Neural progenitor cell (in vitro differentiated cells): ENCODE data around the gene ADGRV1. TPM values are rescaled to one million over a fixed set of nuclear protein-coding genes. Genes with fewer than 3 reads are reported as not detected.
"Not testable (repeated sequence)": the region's sequence is repeated elsewhere in the genome, so short reads cannot be mapped to it uniquely, and the experiment has no call there.

Experiments
- DNase-seq: peaks from one replicate; pipeline ENCODE4 v3.0.0-alpha.2; 2016; ENCODE audit warnings: low spot score
- H2AFZ ChIP-seq: fragments of 200-600 bp; sonication (generic); replicated peaks from 2 replicates; pipeline ENCODE4 v1.6.1; 2016; ENCODE audit warnings: antibody characterized with exemption
- H3F3A ChIP-seq: fragments of 200-600 bp; sonication (generic); 2 replicates; pipeline ENCODE4 v1.6.1; 2016; ENCODE audit warnings: antibody characterized with exemption, low read depth
- H3K27ac ChIP-seq: fragments of 200-600 bp; sonication (generic); 2 replicates; pipeline ENCODE4 v1.5.1; 2016; ENCODE audit warnings: mild to moderate bottlenecking
- H3K27me3 ChIP-seq: fragments of 200-600 bp; sonication (generic); 2 replicates; pipeline ENCODE4 v1.6.1; 2016; ENCODE audit warnings: mild to moderate bottlenecking, moderate library complexity
- H3K36me3 ChIP-seq: fragments of 200-600 bp; sonication (generic); 2 replicates; pipeline ENCODE4 v1.5.1; 2016
- H3K4me1 ChIP-seq: fragments of 200-600 bp; sonication (generic); 2 replicates; pipeline ENCODE4 v1.6.1; 2016; ENCODE audit warnings: mixed run types
- H3K4me2 ChIP-seq: fragments of 200-600 bp; sonication (generic); 2 replicates; pipeline ENCODE4 v1.6.1; 2016
- H3K4me3 ChIP-seq: fragments of 200-600 bp; sonication (generic); 2 replicates; pipeline ENCODE4 v1.5.1; 2016
- H3K79me2 ChIP-seq: fragments of 200-600 bp; sonication (generic); 2 replicates; pipeline ENCODE4 v1.6.1; 2016; ENCODE audit warnings: low read depth
- H3K9ac ChIP-seq: fragments of 200-600 bp; sonication (generic); 2 replicates; pipeline ENCODE4 v1.6.1; 2016
- H3K9me3 ChIP-seq: fragments of 200-600 bp; sonication (generic); 2 replicates; pipeline ENCODE4 v1.5.1; 2016; ENCODE audit warnings: low read depth
- H4K20me1 ChIP-seq: fragments of 200-600 bp; sonication (generic); 2 replicates; pipeline ENCODE4 v1.6.1; 2016; ENCODE audit warnings: low read depth
- H3K27ac Mint-ChIP-seq: 3 replicates; pipeline ENCODE4 v1.8.0; 2021; ENCODE audit warnings: mixed read lengths
- H3K27me3 Mint-ChIP-seq: 2 replicates; pipeline ENCODE4 v1.8.0; 2022; ENCODE audit warnings: low read depth, mild to moderate bottlenecking, inconsistent platforms, moderate library complexity, mixed read lengths; ENCODE audit not compliant: insufficient read depth
- H3K36me3 Mint-ChIP-seq: 3 replicates; pipeline ENCODE4 v1.8.0; 2021; ENCODE audit warnings: mixed read lengths
- H3K4me1 Mint-ChIP-seq: 3 replicates; pipeline ENCODE4 v1.8.0; 2021; ENCODE audit warnings: mixed read lengths
- H3K4me3 Mint-ChIP-seq: 3 replicates; pipeline ENCODE4 v1.8.0; 2021; ENCODE audit warnings: mild to moderate bottlenecking, moderate library complexity, mixed read lengths
- H3K9me3 Mint-ChIP-seq: 3 replicates; pipeline ENCODE4 v1.8.0; 2020; ENCODE audit warnings: mixed read lengths
- EZH2 ChIP-seq: fragments of 200-600 bp; sonication (generic); IDR thresholded peaks from 2 replicates; pipeline ENCODE4 v1.6.1; 2017; ENCODE audit warnings: antibody characterized with exemption, mild to moderate bottlenecking, moderate library complexity
- EZH2phosphoT487 ChIP-seq: fragments of 200-600 bp; sonication (generic); IDR thresholded peaks from 2 replicates; pipeline ENCODE4 v1.6.1; 2017; ENCODE audit warnings: antibody characterized with exemption
- total RNA-seq: library from RNA; depleted of rRNA; stranded (reverse); fragments of >200 nt; gene quantifications from 2 replicates; pipeline ENCODE4 v1.2.3, GENCODE V29; 2015; ENCODE audit warnings: low replicate concordance
- TF ChIP-seq, protein P1 (sequence below): fragments of 200-600 bp; sonication (generic); IDR thresholded peaks from 2 replicates; pipeline ENCODE4 v1.5.1; 2017; ENCODE audit warnings: antibody characterized with exemption, mild to moderate bottlenecking

The ADGRV1 gene
- total RNA-seq, 1 donor from 2014 or later: 151 TPM

DNA sequence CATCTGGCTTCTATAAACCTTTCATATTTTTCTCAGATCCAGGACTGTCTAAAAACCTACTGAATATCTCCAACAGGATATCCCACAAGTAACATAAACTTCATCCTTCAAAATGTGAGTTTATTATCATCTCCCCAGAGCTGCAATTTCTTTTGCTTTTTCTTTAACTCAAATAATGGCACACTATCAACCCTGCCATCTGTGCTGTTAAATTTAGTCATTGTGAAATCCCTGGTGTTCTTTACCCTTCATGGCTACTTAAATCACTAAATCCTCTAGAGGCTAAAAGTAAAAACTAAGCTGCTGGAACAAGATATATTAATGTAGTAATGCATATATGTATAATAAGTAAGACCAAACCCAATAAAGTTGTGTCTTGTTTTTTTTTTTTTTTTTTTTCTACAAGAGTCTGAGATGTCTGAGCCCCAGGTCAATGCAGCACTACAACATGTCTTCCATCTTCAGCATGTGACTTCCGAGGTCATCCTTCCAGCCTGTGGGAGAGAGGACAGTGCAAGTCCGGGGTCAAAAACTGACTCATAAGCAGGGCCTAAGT, 362.9 kb downstream of the ADGRV1 start:
- Histone ChIP-seq H3K27me3 (no peaks in the 10 kb centered on the region), H3K4me3 (no peak overlapping the region), H3K79me2 (no peaks in the 10 kb centered on the region), H3F3A (no peaks in the 10 kb centered on the region), H4K20me1 (no peaks in the 10 kb centered on the region), H3K4me1 (peaks cover 11% of the 10 kb centered on the region), H3K27ac (no peak overlapping the region), H3K4me2 (no peak overlapping the region), H3K9ac (no peak overlapping the region), H3K9me3 (no peaks in the 10 kb centered on the region), H3K36me3 (peaks cover 3% of the 10 kb centered on the region), H2AFZ (no peak overlapping the region)
- H3K27ac Mint-ChIP-seq: no peak overlapping the region
- TF ChIP-seq EZH2: no peak
- TF ChIP-seq EZH2phosphoT487: no peak
- TF ChIP-seq, protein P1, sequence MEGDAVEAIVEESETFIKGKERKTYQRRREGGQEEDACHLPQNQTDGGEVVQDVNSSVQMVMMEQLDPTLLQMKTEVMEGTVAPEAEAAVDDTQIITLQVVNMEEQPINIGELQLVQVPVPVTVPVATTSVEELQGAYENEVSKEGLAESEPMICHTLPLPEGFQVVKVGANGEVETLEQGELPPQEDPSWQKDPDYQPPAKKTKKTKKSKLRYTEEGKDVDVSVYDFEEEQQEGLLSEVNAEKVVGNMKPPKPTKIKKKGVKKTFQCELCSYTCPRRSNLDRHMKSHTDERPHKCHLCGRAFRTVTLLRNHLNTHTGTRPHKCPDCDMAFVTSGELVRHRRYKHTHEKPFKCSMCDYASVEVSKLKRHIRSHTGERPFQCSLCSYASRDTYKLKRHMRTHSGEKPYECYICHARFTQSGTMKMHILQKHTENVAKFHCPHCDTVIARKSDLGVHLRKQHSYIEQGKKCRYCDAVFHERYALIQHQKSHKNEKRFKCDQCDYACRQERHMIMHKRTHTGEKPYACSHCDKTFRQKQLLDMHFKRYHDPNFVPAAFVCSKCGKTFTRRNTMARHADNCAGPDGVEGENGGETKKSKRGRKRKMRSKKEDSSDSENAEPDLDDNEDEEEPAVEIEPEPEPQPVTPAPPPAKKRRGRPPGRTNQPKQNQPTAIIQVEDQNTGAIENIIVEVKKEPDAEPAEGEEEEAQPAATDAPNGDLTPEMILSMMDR: no peak
- no peak overlapping the region for H3K4me3 Mint-ChIP-seq
- H3K9me3 Mint-ChIP-seq: no peaks in the 10 kb centered on the region
- H3K27me3 Mint-ChIP-seq: no peaks in the 10 kb centered on the region
- no peaks in the 10 kb centered on the region for H3K4me1 Mint-ChIP-seq
- H3K36me3 Mint-ChIP-seq: peaks cover 7% of the 10 kb centered on the region
- DNase-seq: no peak

DNA sequence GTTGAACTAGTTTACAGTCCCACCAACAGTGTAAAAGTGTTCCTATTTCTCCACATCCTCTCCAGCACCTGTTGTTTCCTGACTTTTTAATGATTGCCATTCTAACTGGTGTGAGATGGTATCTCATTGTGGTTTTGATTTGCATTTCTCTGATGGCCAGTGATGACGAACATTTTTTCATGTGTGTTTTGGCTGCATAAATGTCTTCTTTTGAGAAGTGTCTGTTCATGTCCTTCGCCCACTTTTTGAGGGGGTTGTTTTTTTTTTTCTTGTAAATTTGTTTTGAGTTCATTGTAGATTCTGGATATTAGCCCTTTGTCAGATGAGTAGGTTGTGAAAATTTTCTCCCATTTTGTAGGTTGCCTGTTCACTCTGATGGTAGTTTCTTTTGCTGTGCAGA, 365.6 kb downstream of the ADGRV1 start:
- peaks cover 12% of the 10 kb centered on the region for H3K36me3 Mint-ChIP-seq
- not testable (repeated sequence) for H4K20me1 ChIP-seq, H3K27me3 Mint-ChIP-seq, H3K4me1 Mint-ChIP-seq, H3K4me1 ChIP-seq, H3K9me3 ChIP-seq, DNase-seq, H3K4me2 ChIP-seq, H3K9ac ChIP-seq, H3K36me3 ChIP-seq, H3K27ac ChIP-seq, H3K79me2 ChIP-seq, H3K27me3 ChIP-seq, H3K4me3 Mint-ChIP-seq, H3K4me3 ChIP-seq, H3F3A ChIP-seq, H2AFZ ChIP-seq, H3K27ac Mint-ChIP-seq, H3K9me3 Mint-ChIP-seq

DNA sequence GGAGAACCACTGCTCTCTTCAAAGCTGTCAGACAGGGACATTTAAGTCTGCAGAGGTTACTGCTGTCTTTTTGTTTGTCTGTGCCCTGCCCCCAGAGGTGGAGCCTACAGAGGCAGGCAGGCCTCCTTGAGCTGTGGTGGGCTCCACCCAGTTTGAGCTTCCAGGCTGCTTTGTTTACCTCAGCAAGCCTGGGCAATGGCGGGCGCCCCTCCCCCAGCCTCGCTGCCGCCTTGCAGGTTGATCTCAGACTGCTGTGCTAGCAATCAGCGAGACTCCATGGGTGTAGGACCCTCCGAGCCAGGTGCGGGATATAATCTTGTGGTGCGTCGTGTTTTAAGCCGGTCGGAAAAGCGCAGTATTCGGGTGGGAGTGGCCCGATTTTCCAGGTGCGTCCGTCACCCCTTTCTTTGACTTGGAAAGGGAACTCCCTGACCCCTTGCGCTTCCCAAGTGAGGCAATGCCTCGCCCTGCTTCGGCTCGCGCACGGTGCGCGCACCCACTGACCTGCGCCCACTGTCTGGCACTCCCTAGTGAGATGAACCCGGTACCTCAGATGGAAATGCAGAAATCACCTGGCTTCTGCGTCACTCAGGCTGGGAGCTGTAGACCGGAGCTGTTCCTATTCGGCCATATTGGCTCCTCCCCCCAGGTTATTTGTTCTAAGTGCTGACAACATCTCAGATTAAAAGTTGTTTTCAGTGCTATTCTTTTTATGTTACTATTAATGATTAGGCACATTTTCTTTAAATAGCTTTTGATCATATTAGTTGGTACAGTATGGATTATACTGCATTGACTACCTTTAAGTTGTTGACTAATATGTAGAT, 370.6 kb downstream of the ADGRV1 start:
- H3K4me2 ChIP-seq: peak overlapping the region; percentile 77
- H3K27ac Mint-ChIP-seq: peak overlapping the region; percentile 99
- peaks cover 37% of the 10 kb centered on the region for H3K79me2 ChIP-seq

DNA sequence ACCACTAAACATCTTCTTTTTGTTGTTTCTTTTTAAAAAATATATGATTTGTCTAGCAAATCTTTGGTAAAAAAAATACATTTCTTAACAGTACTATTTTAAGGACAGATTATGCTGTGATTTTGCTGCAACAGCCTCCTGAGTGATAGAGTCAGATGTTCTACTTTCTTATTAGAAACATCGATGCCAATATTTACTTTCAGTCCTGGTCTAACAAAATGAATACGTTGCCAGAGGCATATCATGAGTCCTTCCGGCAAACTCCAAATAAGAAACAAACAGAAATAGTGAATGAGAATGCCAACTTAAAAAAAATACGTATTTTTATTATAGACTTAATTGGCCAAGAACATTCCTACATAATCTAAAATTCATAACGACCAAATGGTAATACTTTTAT, 371.5 kb downstream of the ADGRV1 start:
- TF ChIP-seq EZH2phosphoT487: no peak
- TF ChIP-seq, protein P1: no peak
- H3K27me3 ChIP-seq: no peaks in the 10 kb centered on the region
- no peak for DNase-seq
- no peaks in the 10 kb centered on the region for H3K9me3 ChIP-seq
- Mint-ChIP-seq H3K36me3 (peaks cover 8% of the 10 kb centered on the region), H3K4me1 (peaks cover 21% of the 10 kb centered on the region), H3K4me3 (peak overlapping the region; percentile 93), H3K27me3 (peaks cover 2% of the 10 kb centered on the region), H3K9me3 (peaks cover 7% of the 10 kb centered on the region), H3K27ac (no peak overlapping the region)
- H3K27ac ChIP-seq: no peak overlapping the region
- H3K79me2 ChIP-seq: peaks cover 45% of the 10 kb centered on the region
- H2AFZ ChIP-seq: no peak overlapping the region
- H3K9ac ChIP-seq: peak overlapping the region; percentile 52
- H3K4me3 ChIP-seq: peak overlapping the region; percentile 50
- no peaks in the 10 kb centered on the region for H3K36me3 ChIP-seq
- H3F3A ChIP-seq: peaks cover 12% of the 10 kb centered on the region
- peak overlapping the region; percentile 77 for H3K4me2 ChIP-seq
- H3K4me1 ChIP-seq: peaks cover 34% of the 10 kb centered on the region
- H4K20me1 ChIP-seq: no peaks in the 10 kb centered on the region

More for the DNA sequence above, 370.6 kb downstream of the ADGRV1 start:
- peak; percentile 46 for DNase-seq
- Histone ChIP-seq H3K4me1 (peaks cover 34% of the 10 kb centered on the region), H3K4me3 (peak overlapping the region; percentile 50), H3K9ac (peak overlapping the region; percentile 52), H3F3A (peaks cover 12% of the 10 kb centered on the region), H3K27ac (peak overlapping the region; percentile 48)
- H3K4me1 Mint-ChIP-seq: peaks cover 21% of the 10 kb centered on the region
- not testable (repeated sequence) for H3K36me3 ChIP-seq, H4K20me1 ChIP-seq, H2AFZ ChIP-seq, H3K27me3 ChIP-seq, H3K27me3 Mint-ChIP-seq, H3K36me3 Mint-ChIP-seq, H3K9me3 Mint-ChIP-seq, H3K9me3 ChIP-seq
- peak overlapping the region; percentile 93 for H3K4me3 Mint-ChIP-seq
